ENCODE results near the gene HOXD13. TPM values are rescaled to one million over a fixed set of nuclear protein-coding genes. Genes with fewer than 3 reads are reported as not detected.

The HOXD13 gene
- total and polyA plus RNA-seq, 2 of the 13 experiments (the other 11 are each of a cell fraction or from before 2014, with no cell fraction given): not detected

DNA sequence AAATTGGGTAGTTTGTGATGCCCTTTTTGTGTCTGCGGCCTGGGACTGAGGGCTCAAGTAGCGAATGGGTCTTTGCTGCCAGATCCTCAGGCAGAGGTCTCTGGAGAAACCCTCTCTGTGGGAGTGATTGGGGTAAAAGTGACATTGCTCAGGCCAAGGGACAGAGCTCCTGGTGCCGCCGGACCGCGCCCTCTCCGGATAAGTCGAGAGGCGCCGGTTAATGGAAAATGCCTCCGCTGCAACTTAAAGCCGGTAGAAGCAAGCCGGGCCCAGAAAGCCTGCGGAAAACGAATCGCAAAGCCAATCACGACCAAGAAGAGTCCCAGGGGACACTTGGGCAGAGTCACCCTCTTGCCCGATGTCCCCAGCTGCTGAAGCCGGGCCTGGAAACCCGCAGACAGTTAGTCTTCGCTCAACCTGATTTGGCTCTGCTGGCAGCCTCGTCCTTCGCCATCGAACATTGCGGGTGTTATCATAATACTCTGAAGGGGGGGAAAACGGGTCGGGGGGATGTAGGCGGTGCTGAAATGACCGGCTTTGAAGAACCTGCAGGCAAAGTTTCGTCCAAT lies 6.7 kb downstream of the HOXD13 start:
- DNase-seq (ENCODE audit: low spot score): no peak
- no peak for ATAC-seq
- CTCF ChIA-PET (ENCODE audit: low intra/inter-chr PET ratio, low total read pairs): interaction anchor here (3.0 kb wide), 1 partner anchor 732 kb away, joined by 30 read pairs; no protein-coding TSS in a partner anchor
- Histone ChIP-seq H2AFZ (ENCODE audit: low read length) (no peak overlapping the region), H3K9ac (ENCODE audit: insufficient read depth, low read depth, low read length) (no peak overlapping the region), H3K4me3 (replicated peaks in 1 of 3; ENCODE audit: insufficient read depth in 1 of 3, low read depth in 2 of 3, low read length in 3 of 3) (no peak overlapping the region), H3K4me1 (ENCODE audit: insufficient read depth, low read length) (peaks cover 17% of the 10 kb centered on the region), H3K79me2 (ENCODE audit: insufficient read depth, low read length) (no peaks in the 10 kb centered on the region), H3K36me3 (replicated peaks in 1 of 2; ENCODE audit: control insufficient read depth in 1 of 2, insufficient read depth in 2 of 2, low read length in 2 of 2) (no peaks in the 10 kb centered on the region), H3K27ac (ENCODE audit: extremely low read length, insufficient read depth, low read length) (no peak overlapping the region), H4K20me1 (ENCODE audit: insufficient read depth, low read length) (no peaks in the 10 kb centered on the region; the same call in 1 of the 2 replicates), H3K4me2 (ENCODE audit: low read depth, low read length) (no peak overlapping the region), H3K27me3 (ENCODE audit: control insufficient read depth in 1 of 2, insufficient read depth in 2 of 2, low read length in 2 of 2) (peaks cover 25 to 98% of the 10 kb centered on the region in 2 experiments), H3K9me3 (ENCODE audit: low read length) (no peaks in the 10 kb centered on the region)
- POLR2A ChIA-PET: no interaction called here
- no peak for FAIRE-seq
- no TSS peak for BruUV-seq (replicated peaks)
- 63% methylated on average over 30 of the region's 30 CpGs for WGBS (ENCODE audit: low lambda C conversion rate)
- in situ Hi-C loops (cut with HindIII; ENCODE audit: extremely low pct_ligation_motif_present, low pct_unique_long_range_greater_than_20kb) (loop anchor here (5.0 kb wide), 2 partner anchors 412 to 732 kb away; no protein-coding TSS in a partner anchor), intact Hi-C loops (cut with micrococcal nuclease; ENCODE audit: unreplicated experiment) (loop anchor here (5.0 kb wide), 1 partner anchor 897 kb away; no protein-coding TSS in a partner anchor)
- TF ChIP-seq CBX1 (IDR thresholded peaks at IDR 0.05; ENCODE audit: low read depth): no peak
- no peak for TF ChIP-seq AKAP8 (CRISPR knock-in tag; IDR thresholded peaks at IDR 0.05)
- no peak for TF ChIP-seq ATF3 (CRISPR knock-in tag; IDR thresholded peaks at IDR 0.05)
- TF ChIP-seq ZNF362 (CRISPR knock-in tag; IDR thresholded peaks at IDR 0.05; ENCODE audit: borderline replicate concordance): no peak
- TF ChIP-seq KLF13 (CRISPR knock-in tag; IDR thresholded peaks at IDR 0.05): no peak
- no peak for TF ChIP-seq MEF2D (CRISPR knock-in tag; IDR thresholded peaks at IDR 0.05)
- no peak for TF ChIP-seq SKIL (CRISPR knock-in tag; IDR thresholded peaks at IDR 0.05; ENCODE audit: borderline replicate concordance)
- no peak for TF ChIP-seq KLF6 (CRISPR knock-in tag; IDR thresholded peaks at IDR 0.05)
- no peak for TF ChIP-seq SOX5 (CRISPR knock-in tag; IDR thresholded peaks at IDR 0.05; ENCODE audit: borderline replicate concordance)
- TF ChIP-seq ONECUT2 (CRISPR knock-in tag; IDR thresholded peaks at IDR 0.05): no peak
- TF ChIP-seq THAP7 (CRISPR knock-in tag; IDR thresholded peaks at IDR 0.05): no peak
- no peak for TF ChIP-seq ZNF773 (CRISPR knock-in tag; IDR thresholded peaks at IDR 0.05; ENCODE audit: borderline replicate concordance)

Measured in HepG2 (cell line).